Measurements from ENCODE around the gene EGLN2.
"Not testable (repeated sequence)": the region's sequence is repeated elsewhere in the genome, so short reads cannot be mapped to it uniquely, and the experiment has no call there.

EGLN2 gene

DNA sequence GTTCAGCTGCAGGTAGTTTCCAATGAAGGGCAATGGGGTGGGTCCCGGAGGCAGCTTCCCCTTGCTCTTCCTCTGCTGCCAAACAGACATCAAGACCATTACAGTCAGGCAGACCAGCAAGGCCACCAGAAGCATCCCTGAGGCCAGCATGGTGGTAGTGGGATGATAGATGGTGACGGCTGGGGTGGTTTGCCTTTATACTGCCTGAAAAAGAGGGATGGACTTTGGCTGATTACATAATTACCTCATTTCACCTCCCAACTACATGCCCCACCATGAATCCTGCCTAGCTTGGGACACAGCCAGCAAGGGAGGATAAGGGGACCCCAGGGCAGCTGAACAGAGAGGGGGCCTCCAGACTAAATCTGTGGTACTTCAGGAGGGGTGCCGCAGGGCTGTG is 51.3 kb downstream of the EGLN2 start, which contains the start of gene CYP2A6:
CYP2A6 (minus strand) TSS at position 171 of the 400 bp plus-strand sequence; CDS start at position 150, 21 bp downstream.
- DNase-seq: not testable (repeated sequence)

GRCh38 chr19:40852467-40853152 is 53.6 kb downstream of the EGLN2 start:
- DNase-seq: not testable (repeated sequence)

All from suppressor macrophage (primary cell).